Hematopoietic multipotent progenitor cell treated with erythropoietin and hydrocortisone succinate and interleukin-3 and kit ligand, for 17 days (in vitro differentiated cells): ENCODE data around the gene POMGNT1.

Experiments used
- DNase-seq: peaks from one replicate; pipeline ENCODE4 v3.0.0-alpha.2; 2015; ENCODE audit warnings: low spot score

The POMGNT1 gene

GRCh38 chr1:46210561-46210960 is 12.3 kb upstream of the POMGNT1 start:
- DNase-seq: no peak

GRCh38 chr1:46206399-46206798 is 8.2 kb upstream of the POMGNT1 start:
- no peak for DNase-seq

GRCh38 chr1:46205791-46206190 is 7.6 kb upstream of the POMGNT1 start:
- no peak for DNase-seq

GRCh38 chr1:46205141-46205540 is 6.9 kb upstream of the POMGNT1 start:
- no peak for DNase-seq

GRCh38 chr1:46204406-46204742 is 6.1 kb upstream of the POMGNT1 start:
- DNase-seq: no peak

- DNase-seq: no peak
These were observed 5.6 kb upstream of the POMGNT1 start for GRCh38 chr1:46203738-46204405.

- DNase-seq: no peak
These were observed 1.1 kb upstream of the POMGNT1 start for GRCh38 chr1:46199233-46199749.

- no peak for DNase-seq
These were observed 672 bp downstream of the POMGNT1 start for GRCh38 chr1:46197560-46197963.

- DNase-seq: no peak
These were observed 1.6 kb downstream of the POMGNT1 start for GRCh38 chr1:46196609-46197008.

GRCh38 chr1:46194641-46195193 is 3.5 kb downstream of the POMGNT1 start:
- no peak for DNase-seq

GRCh38 chr1:46193984-46194570 is 4.2 kb downstream of the POMGNT1 start:
- DNase-seq: no peak

GRCh38 chr1:46193285-46193684 is 4.9 kb downstream of the POMGNT1 start:
- no peak for DNase-seq

- DNase-seq: no peak
These were observed 6.1 kb downstream of the POMGNT1 start for GRCh38 chr1:46192171-46192570.

- no peak for DNase-seq
These were observed 7.1 kb downstream of the POMGNT1 start for GRCh38 chr1:46191033-46191701.

GRCh38 chr1:46190539-46190938 is 7.7 kb downstream of the POMGNT1 start:
- DNase-seq: no peak

- DNase-seq: no peak
These were observed 9.8 kb downstream of the POMGNT1 start for GRCh38 chr1:46188295-46189030.

GRCh38 chr1:46187106-46187869 is 10.9 kb downstream of the POMGNT1 start:
- DNase-seq: no peak

GRCh38 chr1:46186076-46186475 is 12.2 kb downstream of the POMGNT1 start:
- DNase-seq: no peak

- DNase-seq: no peak
These were observed 13.1 kb downstream of the POMGNT1 start for GRCh38 chr1:46184920-46185658.

- no peak for DNase-seq
These were observed 14.2 kb downstream of the POMGNT1 start for GRCh38 chr1:46183926-46184557.
